Kidney glomerular epithelial cell (primary cell): ENCODE data around the gene KLHL20.
A peak's percentile ranks its signal among the peaks of the same experiment; 100 is the strongest.
"Not testable (repeated sequence)": the region's sequence is repeated elsewhere in the genome, so short reads cannot be mapped to it uniquely, and the experiment has no call there.

Experiments used
- DNase-seq: peaks from one replicate; lab custom pipeline; 2025; lab: John Stamatoyannopoulos, UW

The KLHL20 gene, protein sequence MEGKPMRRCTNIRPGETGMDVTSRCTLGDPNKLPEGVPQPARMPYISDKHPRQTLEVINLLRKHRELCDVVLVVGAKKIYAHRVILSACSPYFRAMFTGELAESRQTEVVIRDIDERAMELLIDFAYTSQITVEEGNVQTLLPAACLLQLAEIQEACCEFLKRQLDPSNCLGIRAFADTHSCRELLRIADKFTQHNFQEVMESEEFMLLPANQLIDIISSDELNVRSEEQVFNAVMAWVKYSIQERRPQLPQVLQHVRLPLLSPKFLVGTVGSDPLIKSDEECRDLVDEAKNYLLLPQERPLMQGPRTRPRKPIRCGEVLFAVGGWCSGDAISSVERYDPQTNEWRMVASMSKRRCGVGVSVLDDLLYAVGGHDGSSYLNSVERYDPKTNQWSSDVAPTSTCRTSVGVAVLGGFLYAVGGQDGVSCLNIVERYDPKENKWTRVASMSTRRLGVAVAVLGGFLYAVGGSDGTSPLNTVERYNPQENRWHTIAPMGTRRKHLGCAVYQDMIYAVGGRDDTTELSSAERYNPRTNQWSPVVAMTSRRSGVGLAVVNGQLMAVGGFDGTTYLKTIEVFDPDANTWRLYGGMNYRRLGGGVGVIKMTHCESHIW

DNA sequence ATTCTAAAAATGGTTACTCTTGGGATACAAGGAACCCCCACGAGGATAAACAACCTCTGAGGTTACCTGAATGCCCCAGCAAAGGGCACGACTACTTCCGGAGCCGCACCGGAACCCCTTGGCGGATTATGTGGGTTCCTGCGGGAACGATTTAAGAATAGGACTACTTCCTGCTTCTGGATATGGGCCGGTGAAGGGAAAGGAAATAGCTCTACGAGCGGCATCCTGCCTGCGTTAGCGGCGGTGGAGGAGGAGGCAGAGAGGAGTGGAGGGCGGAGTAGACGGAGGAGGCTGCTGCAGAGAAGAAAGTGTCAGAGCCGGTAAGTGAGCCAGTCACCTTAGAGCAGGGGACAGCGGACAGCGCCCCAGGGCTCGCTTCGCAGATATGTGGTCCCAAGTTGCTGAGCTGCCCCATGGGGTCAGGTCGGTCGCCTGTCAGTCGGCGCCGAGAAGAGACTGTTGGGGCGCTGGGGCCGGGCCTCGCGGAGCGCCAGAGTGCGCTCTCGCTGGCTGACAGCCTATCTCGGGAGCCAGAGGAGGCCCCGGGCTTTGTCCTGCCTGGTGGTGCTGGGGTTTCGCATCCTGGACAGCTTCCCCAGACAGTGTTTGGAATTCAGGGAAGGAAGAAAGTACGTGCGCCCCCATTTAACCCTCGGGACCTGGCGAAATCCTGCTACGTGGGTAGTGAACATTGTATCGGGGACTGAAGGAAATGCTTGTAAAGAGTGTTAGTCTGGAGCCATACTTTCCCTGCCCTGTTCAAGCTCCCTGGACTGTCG, at the start of gene KLHL20:
TSS of gene KLHL20 (plus strand) at position 223 of the 779 bp plus-strand sequence. CDS start 1,063 bp downstream, outside the sequence.
- DNase-seq, result peak; percentile 92

DNA sequence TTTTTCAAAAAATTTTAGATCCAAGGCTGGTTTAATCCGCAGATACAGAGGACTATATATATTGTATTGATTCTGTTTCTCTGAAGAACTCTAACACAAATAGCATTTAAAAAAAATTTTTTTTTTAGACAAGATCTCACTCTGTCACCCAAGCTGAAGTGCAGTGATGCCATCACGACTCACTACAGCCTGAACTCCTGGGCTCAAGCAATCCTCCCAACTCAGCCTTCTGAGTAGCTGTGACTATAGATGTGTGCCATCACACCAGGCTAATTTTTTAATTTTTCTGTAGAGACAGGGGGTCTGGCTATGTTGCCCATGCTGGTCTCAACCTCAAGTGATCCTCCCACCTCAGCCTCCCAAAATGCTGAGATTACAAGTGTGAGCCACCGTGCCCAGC, 48.1 kb upstream of the KLHL20 start:
- no peak for DNase-seq

DNA sequence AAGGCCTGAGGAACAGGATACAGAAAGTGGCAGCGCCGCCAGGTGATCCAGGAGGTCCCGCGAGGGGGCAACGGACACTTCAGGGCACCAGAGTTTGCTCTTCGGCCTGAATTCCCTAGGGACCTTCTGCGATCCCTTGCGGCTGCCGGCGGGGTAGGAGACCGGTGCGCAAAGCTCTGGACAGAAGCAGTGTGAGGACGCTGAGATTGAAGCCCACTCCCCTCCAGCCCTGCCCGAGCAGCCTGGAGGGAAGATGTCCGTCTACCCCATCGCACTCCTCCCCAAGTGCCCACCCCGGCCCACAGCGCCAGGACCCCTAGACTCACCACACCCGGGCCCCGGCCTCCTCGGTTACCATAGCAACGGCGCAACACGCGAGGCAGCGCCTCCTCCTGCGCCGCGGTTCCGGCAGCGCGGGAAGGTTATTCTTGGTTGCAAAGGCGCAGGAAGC, 45.3 kb upstream of the KLHL20 start, which contains the start of gene ANKRD45:
TSS of gene ANKRD45 (minus strand) at position 361 of the 451 bp plus-strand sequence. CDS start 10,433 bp downstream, outside the sequence.
- DNase-seq, result peak; percentile 56

DNA sequence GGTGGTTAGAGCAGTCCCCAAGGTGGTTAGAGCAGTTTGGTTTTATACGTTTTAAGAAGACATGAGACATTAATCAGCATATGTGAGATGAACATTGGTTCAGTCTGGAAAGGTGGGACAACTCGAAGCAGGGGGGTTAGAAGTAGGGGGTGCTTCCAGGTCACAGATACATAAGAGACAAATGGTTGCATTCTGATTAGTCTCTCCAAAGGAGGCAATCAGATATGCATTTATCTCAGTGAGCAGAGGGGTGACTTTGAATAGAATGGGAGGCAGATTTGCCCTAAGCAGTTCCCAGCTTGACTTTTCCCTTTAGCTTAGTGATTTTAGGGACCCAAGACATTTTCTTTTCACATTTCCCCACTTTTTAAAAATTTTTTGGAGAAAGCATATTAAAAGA, 40.3 kb upstream of the KLHL20 start:
- DNase-seq, result not testable (repeated sequence)

DNA sequence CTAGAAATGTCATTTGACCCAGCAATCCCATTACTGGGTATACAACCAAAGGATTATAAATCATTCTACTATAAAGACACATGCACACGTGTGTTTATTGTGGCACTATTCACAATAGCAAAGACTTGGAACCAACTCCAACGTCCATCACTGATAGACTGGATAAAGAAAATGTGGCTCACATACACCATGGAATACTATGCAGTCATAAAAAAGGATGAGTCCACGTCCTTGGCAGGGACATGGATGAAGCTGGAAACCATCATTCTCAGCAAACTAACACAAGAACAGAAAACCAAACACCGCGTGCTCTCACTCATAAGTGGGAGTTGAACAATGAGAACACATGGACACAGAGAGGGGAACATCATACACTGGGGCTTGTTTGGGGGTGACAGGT, 34.6 kb upstream of the KLHL20 start:
- not testable (repeated sequence) for DNase-seq

DNA sequence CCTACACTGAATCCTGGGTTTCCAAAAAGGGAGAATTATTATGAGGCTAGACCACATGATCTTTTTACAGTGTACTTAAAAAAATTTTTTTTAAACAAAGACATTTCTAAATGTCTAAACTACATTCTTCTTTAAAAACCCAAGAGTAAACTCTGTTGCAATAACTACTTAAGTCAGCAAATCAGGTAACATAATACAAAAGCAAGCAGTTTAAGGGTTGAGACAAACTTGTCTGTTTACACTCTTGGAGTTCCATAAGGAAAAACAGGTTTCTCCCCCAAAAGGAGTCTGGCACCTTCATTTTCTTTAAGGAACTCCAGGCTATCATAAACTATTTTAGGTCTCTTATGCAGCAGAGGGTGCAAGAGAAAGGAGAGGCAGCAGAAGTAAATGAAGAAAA, 32.6 kb upstream of the KLHL20 start:
- no peak for DNase-seq

DNA sequence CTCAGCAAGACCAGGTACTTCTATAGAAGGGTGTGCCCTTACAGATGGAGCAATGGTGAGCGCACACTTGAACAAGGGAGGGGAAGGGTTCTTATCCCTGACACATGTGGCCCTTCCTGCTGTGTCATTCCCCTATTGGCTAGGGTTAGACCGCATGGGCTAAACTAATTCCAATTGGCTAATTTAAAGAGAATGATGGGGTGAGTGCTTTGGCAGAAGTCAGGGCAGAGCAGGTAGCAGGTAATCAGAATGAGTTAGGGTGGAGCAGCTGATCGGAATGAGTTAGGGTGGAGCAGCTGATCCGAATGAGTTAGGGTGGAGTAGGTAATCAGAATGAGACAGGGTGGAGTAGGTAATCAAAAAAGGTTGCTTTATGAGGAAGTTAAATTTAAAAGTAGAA, 30.9 kb upstream of the KLHL20 start:
- not testable (repeated sequence) for DNase-seq

DNA sequence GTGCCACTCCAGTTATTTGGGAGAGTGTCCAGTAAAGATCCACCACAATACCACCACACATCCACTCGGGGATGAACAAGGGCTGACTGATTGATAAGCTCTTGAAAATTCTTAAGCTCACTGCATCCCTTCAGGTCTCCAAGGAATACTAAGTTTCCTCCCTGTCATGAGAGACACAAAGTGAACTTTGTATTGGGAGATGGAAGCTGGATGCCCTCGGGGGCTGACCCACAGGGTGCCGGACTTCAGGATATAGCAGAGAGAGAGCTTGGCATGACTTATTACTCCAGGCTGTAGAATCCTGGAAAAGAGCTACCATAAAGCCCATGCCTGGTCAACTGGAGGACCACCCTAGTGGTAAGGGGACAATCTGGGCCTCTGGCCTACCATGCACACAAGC, 29.7 kb upstream of the KLHL20 start:
- not testable (repeated sequence) for DNase-seq

DNA sequence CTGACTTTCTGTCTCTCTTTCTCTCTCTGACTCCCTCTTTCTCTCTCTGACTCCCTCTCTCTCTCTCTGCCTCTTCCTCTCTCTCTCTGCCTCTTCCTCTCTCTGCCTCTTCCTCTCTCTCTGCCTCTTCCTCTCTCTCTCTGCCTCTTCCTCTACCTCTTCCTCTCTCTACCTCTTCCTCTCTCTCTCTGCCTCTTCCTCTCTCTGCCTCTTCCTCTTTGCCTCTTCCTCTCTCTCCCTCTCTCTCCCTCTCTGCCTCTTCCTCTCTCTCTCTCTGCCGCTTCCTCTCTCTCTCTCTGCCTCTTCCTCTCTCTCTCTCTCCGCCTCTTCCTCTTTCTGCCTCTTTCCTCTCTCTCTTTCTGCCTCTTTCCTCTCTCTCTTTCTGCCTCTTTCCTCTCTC, 26.5 kb upstream of the KLHL20 start:
- no peak for DNase-seq

DNA sequence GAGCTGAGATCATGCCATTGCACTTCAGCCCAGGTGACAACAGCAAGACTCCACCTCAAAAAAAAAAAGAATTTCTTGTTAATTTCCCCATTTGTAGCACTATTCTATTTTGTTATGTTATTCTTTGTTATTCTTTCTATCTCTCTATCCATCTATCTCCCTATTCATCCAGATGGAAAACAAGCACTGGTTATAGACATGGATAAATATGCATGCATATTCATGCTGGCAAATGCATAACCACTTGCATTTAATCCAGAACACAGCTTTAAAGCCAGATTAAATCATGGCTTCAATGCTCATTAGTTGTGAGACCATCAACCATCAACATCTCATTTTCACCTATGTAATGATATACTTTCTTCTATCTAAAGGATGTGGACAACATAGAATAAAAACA, 21.5 kb upstream of the KLHL20 start:
- no peak for DNase-seq

DNA sequence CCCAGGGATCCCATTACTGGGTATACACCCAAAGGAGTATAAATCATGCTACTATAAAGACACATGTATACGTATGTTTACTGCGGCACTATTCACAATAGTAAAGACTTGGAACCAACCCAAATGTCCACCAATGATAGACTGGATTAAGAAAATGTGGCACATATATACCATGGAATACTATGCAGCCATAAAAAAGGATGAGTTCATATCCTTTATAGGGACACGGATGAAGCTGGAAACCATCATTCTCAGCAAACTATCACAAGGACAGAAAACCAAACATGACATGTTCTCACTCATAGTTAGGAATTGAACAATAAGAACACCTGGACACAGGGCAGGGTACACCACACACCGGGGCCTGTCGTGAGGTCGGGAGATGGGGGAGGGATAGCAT, 13.5 kb upstream of the KLHL20 start:
- not testable (repeated sequence) for DNase-seq

DNA sequence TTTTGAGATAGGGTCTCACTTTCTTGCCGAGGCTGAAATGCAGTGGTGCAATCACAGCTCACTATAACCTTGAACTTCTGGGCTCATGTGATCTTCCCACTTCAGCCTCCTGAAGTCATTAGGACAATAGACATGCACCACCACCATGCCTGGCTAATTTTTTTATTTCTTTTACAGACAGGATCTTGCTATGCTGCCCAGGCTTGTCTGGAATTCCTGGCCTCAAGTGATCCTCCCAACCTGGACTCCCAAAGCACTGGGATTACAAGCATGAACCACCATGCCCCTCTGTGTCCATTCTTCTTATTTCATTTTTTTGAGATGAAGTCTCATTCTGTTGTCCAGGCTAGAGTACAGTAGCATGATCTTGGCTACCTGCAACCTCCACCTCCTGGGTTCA, 12.0 kb upstream of the KLHL20 start:
- no peak for DNase-seq

DNA sequence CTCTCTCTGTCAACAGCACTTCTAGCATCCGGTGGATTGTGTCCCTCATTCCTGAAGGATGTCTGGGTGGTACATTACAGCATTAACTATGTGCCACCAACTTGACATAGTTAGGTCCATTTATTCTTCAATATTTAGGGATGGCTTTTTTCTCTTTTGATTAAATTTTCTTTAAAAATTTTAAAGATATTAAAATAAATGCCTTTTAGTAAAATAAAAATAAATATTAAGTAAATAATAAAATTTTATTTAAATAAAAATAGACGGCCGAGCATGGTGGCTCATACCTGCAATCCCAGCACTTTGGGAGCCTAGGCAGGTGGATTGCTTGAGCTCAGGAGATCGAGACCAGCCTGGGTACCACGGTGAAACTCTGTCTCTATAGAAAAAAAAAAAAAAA, 9.7 kb upstream of the KLHL20 start:
- DNase-seq, result no peak

DNA sequence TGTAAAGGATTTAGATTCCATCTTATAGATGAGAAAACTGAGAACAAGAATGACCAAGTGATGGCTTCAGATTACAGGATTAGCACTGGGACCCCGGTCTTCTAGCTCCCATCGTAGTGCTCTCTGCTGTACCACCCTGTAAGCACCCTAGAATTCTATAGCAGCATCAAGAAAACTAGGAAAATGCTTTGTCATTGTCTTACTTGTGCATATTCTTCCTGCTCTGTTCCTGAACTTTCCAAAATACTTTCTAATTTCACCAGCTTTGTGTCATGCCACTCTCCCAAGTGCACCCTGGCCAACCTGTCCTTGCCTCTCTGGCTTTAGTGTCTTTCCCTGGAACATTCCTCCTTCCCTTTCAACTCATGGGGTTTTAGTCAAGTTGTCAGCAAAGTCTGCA, 6.0 kb upstream of the KLHL20 start:
- DNase-seq, result no peak

DNA sequence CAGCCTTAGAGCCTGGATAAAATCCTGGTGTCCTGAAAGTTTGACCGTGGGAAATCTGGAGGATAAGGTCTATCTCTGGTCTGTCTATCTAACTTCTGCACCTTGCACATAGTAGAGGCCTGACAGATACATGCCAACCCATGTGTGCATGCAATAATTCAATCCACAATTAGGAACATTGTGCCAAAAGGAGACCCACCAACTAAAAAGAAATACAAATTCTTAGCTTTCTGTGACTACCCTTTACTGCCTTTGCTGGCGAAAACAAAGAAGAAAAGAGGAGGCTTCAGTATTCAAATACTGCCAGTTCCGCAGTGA, 381 bp upstream of the KLHL20 start:
- DNase-seq, result no peak

DNA sequence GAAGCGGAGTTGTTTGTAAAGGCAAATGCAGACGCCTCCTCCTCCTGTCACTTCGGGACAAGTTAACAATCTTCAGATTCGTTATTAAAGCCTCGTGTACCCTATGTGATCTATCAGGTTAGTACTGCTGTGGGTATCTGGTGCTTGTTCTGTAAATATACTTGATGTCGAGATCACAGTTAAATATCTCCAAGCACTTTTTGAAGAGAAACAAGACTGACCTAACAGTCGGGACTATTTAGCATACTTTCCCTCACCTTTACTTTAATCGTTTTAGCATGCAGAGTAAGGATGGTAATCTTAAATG, 710 bp downstream of the KLHL20 start:
- DNase-seq, result peak; percentile 48

DNA sequence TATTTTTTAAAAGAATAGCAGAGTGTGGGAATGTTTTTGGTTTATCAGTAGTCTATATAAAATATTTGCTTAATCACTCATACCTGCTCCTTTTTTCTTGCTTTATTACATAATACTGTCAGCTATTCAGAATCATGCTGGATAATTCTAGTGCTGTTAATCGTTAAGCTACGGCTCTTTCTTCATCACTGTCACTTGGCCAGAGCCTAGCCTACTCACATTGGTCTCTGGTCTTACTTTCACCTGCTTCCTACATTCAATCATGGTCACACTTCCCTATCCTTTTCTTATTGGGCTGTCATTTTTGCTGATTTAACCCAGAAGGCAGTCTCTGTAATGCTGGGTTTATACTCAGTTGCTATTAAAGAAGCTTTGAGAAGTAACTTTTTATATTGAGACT, 2.5 kb downstream of the KLHL20 start:
- peak; percentile 38 for DNase-seq

DNA sequence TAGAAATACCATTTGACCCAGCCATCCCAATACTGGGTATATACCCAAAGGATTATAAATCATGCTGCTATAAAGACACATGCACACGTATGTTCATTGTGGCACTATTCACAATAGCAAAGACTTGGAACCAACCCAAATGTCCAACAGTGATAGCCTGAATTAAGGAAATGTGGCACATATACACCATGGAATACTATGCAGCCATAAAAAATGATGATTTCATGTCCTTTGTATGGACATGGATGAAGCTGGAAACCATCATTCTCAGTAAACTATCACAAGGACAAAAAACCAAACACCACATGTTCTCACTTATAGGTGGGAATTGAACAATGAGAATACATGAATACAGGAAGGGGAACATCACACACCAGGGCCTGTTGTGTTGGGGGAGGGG, 16.6 kb downstream of the KLHL20 start:
- DNase-seq, result not testable (repeated sequence)

DNA sequence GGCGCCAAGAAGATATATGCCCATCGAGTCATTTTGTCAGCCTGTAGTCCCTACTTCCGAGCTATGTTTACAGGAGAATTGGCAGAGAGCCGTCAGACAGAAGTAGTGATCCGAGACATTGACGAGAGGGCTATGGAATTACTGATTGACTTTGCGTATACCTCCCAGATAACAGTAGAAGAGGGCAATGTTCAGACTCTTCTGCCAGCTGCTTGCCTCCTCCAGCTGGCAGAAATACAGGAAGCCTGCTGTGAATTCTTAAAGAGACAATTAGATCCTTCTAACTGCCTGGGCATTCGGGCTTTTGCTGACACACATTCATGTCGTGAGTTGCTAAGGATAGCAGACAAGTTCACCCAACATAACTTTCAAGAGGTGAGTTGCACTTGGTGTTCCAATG, 19.1 kb downstream of the KLHL20 start:
- no peak for DNase-seq

DNA sequence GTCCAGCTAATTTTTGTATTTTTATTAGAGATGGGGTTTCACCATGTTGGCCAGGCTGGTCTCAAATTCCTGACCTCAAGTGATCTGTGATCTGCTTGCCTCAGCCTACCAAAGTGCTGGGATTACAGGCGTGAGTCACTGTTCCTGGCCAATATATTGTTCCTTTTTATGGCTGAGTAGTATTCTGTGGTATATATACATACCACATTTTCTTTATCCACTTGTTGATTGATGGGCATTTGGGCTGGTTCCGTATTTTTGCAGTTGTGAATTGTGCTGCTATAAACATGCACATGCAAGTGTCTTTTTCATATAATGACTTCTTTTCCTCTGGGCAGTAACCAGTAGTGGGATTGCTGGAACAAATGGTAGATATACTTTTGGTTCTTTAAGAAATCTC, 21.3 kb downstream of the KLHL20 start:
- DNase-seq, result not testable (repeated sequence)

DNA sequence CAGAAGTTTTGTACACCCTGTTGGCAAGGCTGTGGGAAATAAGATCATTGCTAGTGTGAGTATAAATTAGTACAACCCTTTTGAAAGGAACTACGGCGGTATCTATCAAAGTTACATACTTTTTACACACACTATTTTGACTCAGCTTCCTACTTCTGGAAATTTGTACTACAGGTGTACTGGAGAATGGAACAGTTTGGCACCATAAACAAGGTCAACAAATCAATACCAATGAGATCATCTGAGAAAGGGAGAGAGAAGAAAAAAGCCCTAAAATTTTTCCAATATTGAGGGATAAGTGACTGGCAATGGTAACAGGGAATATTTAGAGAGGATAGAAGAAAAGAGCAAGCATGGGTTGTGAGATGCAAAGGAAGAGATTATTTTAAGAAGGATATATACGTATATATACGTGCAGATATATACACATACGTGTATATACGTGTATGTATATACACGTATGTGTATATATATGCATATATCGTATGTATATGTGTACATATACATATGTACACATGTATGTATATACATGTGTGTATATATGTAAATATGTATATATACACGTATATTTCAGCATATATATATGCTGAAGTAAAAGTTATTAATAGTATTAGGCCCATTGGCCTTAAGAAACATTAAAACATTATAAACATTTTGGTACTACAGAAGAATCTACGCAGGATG, 27.6 kb downstream of the KLHL20 start:
- no peak for DNase-seq

DNA sequence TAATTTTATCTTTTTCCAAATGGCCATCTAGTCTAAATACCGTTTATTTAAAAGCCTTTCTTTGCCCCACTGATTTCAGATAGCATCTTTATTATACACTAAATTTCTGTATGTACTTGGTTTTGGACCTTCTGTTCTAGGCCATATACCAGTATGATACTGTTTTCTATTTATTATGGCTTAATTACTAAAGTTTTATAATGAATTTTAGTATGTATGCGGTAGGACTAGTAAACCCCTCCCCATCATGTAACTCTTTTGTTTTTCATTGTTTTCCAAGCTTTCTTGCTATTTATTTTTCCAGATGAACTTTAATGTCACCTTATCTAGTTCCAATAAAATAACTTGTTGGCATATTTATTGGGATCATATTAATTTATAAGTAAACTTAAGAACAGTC, 29.9 kb downstream of the KLHL20 start:
- no peak for DNase-seq
